HepG2 (cell line): Measurements from ENCODE around the gene NFKB2. TPM values are rescaled to one million over a fixed set of nuclear protein-coding genes. Genes with fewer than 3 reads are reported as not detected.
A peak's percentile ranks its signal among the peaks of the same experiment; 100 is the strongest.

Source experiments
- ASH2L ChIP-seq: fragments of 300-600, 200-600 bp; sonication (generic); IDR thresholded peaks from 2 replicates; pipeline ENCODE4 v1.7.0; 2017; ENCODE audit warnings: low read depth, mild to moderate bottlenecking, moderate library complexity, mixed read lengths, low read length; ENCODE audit not compliant: insufficient read length
- CAMTA2 ChIP-seq: sonication (generic); formaldehyde crosslinking; IDR thresholded peaks from 2 replicates; pipeline ENCODE4 v1.4.0; 2020; ENCODE audit warnings: mild to moderate bottlenecking, missing genetic modification reagents, borderline replicate concordance
- FOSL2 ChIP-seq: sonication (generic); formaldehyde crosslinking; IDR thresholded peaks from 2 replicates; pipeline ENCODE4 v1.4.0; 2020; ENCODE audit warnings: missing genetic modification reagents
- MATR3 ChIP-seq: sonication (generic); formaldehyde crosslinking; IDR thresholded peaks from 2 replicates; pipeline ENCODE4 v1.4.0; 2020; ENCODE audit warnings: missing genetic modification reagents
- MEF2D ChIP-seq: sonication (generic); formaldehyde crosslinking; IDR thresholded peaks from 2 replicates; pipeline ENCODE4 v1.5.1; 2020; ENCODE audit warnings: mild to moderate bottlenecking, missing genetic modification reagents
- RAD21 ChIP-seq: fragments of 450-650 bp; formaldehyde crosslinking; IDR thresholded peaks from 2 replicates; pipeline ENCODE4 v1.5.0; 2020; ENCODE audit warnings: mild to moderate bottlenecking
- SRY ChIP-seq: sonication (generic); formaldehyde crosslinking; IDR thresholded peaks from 2 replicates; pipeline ENCODE4 v1.8.0; 2022; ENCODE audit warnings: mild to moderate bottlenecking, missing genetic modification reagents
- U2AF2 ChIP-seq: fragments of 200-400 bp; formaldehyde crosslinking; IDR thresholded peaks from 2 replicates; pipeline ENCODE4 v1.6.1; 2017; ENCODE audit warnings: low read depth, mild to moderate bottlenecking, low read length
- ZFP90 ChIP-seq: sonication (generic); formaldehyde crosslinking; IDR thresholded peaks from 2 replicates; pipeline ENCODE4 v1.8.0; 2022; ENCODE audit warnings: missing genetic modification reagents, mild to moderate bottlenecking, inconsistent platforms, borderline replicate concordance
- ZNF761 ChIP-seq: sonication (generic); formaldehyde crosslinking; conservative IDR thresholded peaks from 2 replicates; pipeline ENCODE4 v1.4.0; 2020; ENCODE audit warnings: mild to moderate bottlenecking, missing genetic modification reagents
- ZNF777 ChIP-seq: sonication (generic); formaldehyde crosslinking; IDR thresholded peaks from 2 replicates; pipeline ENCODE4 v1.4.0; 2020; ENCODE audit warnings: missing genetic modification reagents
- polyA plus RNA-seq, 8 experiments: library from polyadenylated mRNA; depleted of rRNA in 3 of 8; stranded (reverse) in 7 of 8; unstranded in 1 of 8; fragments of >200 nt; fragmentation: Illumina TruSeq in 4 of 8; extraction: Trizol in 4 of 8; gene quantifications; 2 replicates each; pipeline versions ENCODE4 v1.2.1 to v1.2.3, GENCODE V29; 2011 to 2016; ENCODE audit warnings: low read depth in 4 of 8, missing spikeins in 1 of 8, mixed read lengths in 1 of 8; ENCODE audit not compliant: insufficient read depth in 1 of 8
- total RNA-seq, 5 experiments: library from RNA; depleted of rRNA; stranded (reverse); fragments of >200 nt; fragmentation: Illumina TruSeq; extraction: Trizol; gene quantifications; 2 replicates each; pipeline ENCODE4 v1.2.3, GENCODE V29; 2016; ENCODE audit warnings: low read depth in 1 of 5
- TF ChIP-seq, protein P1 (sequence below), 2 experiments: sonication (generic) in 1 of 2; formaldehyde crosslinking in 1 of 2; IDR thresholded peaks; 2 replicates each; pipeline versions ENCODE4 v1.4.0 to v1.6.1; 2016 to 2020; ENCODE audit warnings: borderline replicate concordance in 1 of 2, low read depth in 1 of 2, mild to moderate bottlenecking in 1 of 2, missing genetic modification reagents in 1 of 2
- TF ChIP-seq, protein P2 (sequence below): sonication (generic); formaldehyde crosslinking; conservative IDR thresholded peaks from 2 replicates; pipeline ENCODE4 v1.5.0; 2020; ENCODE audit warnings: missing genetic modification reagents
- TF ChIP-seq, protein P3 (sequence below): sonication (generic); formaldehyde crosslinking; IDR thresholded peaks from 2 replicates; pipeline ENCODE4 v1.4.0; 2020; ENCODE audit warnings: missing genetic modification reagents
- TF ChIP-seq, protein P4 (sequence below): sonication (generic); formaldehyde crosslinking; IDR thresholded peaks from 2 replicates; pipeline ENCODE4 v1.8.1; 2022; ENCODE audit warnings: mild to moderate bottlenecking, missing genetic modification reagents

Gene NFKB2
- total and polyA plus RNA-seq, 2 of the 13 experiments (the other 11 are each of a cell fraction or from before 2014, with no cell fraction given), result 7.7 to 12.5 TPM

DNA sequence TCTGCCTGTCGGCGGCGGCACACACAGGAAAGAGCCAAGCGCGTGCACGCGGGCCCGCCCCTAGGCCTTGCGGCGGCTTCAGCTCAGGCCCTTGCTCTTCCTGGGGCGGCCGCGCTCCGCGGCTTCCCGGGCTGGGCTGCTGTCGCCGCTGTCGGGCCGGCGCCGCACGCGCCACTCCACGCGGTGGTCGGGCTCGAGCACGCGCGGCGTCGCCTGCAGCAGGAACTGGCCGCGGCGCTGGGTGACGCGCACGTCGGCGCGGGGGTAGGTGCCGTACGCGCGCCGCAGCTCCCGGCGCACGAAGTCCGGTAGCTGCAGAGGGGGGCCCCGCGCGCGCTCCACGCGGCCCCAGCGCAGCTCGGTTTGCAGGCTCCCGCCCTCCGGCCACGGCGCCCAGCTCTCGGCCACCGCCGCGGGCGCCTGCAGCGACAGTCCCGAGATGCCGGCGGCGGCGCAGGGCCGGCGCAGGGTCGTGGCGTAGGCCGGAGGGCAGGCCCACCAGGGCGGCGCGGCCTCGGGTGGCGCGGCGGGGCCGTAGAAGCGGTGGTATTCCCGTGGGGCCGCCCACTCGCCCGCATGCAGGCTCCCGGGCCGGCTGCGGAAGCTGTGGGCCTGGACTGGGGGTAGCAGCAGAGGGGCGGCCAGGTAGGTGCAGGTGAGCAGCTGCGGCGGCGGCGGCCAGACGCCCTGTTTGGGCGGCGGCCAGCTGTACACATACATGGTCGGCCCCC lies 55.0 kb downstream of the NFKB2 start (continued):
- TF ChIP-seq, protein P1, sequence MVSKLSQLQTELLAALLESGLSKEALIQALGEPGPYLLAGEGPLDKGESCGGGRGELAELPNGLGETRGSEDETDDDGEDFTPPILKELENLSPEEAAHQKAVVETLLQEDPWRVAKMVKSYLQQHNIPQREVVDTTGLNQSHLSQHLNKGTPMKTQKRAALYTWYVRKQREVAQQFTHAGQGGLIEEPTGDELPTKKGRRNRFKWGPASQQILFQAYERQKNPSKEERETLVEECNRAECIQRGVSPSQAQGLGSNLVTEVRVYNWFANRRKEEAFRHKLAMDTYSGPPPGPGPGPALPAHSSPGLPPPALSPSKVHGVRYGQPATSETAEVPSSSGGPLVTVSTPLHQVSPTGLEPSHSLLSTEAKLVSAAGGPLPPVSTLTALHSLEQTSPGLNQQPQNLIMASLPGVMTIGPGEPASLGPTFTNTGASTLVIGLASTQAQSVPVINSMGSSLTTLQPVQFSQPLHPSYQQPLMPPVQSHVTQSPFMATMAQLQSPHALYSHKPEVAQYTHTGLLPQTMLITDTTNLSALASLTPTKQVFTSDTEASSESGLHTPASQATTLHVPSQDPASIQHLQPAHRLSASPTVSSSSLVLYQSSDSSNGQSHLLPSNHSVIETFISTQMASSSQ (IDR thresholded peaks at IDR 0.05; ENCODE audit: low read depth), result no peak
- TF ChIP-seq, protein P1 (CRISPR knock-in tag; IDR thresholded peaks at IDR 0.05; ENCODE audit: borderline replicate concordance), result peak; percentile 60; the same call in 1 of the 2 replicates
- TF ChIP-seq ZFP90, result no peak; the same call in 1 of the 2 replicates
- TF ChIP-seq, protein P2, sequence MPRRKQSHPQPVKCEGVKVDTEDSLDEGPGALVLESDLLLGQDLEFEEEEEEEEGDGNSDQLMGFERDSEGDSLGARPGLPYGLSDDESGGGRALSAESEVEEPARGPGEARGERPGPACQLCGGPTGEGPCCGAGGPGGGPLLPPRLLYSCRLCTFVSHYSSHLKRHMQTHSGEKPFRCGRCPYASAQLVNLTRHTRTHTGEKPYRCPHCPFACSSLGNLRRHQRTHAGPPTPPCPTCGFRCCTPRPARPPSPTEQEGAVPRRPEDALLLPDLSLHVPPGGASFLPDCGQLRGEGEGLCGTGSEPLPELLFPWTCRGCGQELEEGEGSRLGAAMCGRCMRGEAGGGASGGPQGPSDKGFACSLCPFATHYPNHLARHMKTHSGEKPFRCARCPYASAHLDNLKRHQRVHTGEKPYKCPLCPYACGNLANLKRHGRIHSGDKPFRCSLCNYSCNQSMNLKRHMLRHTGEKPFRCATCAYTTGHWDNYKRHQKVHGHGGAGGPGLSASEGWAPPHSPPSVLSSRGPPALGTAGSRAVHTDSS (CRISPR knock-in tag), result no peak
- TF ChIP-seq U2AF2, result no peak
- peak; percentile 49 for TF ChIP-seq ASH2L
- no peak; the same call in 1 of the 2 replicates for TF ChIP-seq ZNF761 (CRISPR knock-in tag)
- peak; percentile 92; the same call in 1 of the 2 replicates for TF ChIP-seq SRY (CRISPR knock-in tag)
- TF ChIP-seq, protein P3, sequence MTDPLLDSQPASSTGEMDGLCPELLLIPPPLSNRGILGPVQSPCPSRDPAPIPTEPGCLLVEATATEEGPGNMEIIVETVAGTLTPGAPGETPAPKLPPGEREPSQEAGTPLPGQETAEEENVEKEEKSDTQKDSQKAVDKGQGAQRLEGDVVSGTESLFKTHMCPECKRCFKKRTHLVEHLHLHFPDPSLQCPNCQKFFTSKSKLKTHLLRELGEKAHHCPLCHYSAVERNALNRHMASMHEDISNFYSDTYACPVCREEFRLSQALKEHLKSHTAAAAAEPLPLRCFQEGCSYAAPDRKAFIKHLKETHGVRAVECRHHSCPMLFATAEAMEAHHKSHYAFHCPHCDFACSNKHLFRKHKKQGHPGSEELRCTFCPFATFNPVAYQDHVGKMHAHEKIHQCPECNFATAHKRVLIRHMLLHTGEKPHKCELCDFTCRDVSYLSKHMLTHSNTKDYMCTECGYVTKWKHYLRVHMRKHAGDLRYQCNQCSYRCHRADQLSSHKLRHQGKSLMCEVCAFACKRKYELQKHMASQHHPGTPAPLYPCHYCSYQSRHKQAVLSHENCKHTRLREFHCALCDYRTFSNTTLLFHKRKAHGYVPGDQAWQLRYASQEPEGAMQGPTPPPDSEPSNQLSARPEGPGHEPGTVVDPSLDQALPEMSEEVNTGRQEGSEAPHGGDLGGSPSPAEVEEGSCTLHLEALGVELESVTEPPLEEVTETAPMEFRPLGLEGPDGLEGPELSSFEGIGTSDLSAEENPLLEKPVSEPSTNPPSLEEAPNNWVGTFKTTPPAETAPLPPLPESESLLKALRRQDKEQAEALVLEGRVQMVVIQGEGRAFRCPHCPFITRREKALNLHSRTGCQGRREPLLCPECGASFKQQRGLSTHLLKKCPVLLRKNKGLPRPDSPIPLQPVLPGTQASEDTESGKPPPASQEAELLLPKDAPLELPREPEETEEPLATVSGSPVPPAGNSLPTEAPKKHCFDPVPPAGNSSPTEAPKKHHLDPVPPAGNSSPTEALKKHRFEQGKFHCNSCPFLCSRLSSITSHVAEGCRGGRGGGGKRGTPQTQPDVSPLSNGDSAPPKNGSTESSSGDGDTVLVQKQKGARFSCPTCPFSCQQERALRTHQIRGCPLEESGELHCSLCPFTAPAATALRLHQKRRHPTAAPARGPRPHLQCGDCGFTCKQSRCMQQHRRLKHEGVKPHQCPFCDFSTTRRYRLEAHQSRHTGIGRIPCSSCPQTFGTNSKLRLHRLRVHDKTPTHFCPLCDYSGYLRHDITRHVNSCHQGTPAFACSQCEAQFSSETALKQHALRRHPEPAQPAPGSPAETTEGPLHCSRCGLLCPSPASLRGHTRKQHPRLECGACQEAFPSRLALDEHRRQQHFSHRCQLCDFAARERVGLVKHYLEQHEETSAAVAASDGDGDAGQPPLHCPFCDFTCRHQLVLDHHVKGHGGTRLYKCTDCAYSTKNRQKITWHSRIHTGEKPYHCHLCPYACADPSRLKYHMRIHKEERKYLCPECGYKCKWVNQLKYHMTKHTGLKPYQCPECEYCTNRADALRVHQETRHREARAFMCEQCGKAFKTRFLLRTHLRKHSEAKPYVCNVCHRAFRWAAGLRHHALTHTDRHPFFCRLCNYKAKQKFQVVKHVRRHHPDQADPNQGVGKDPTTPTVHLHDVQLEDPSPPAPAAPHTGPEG (CRISPR knock-in tag), result 0 out of 2 replicates have a peak, but pooled peaks have one; percentile 51
- 0 out of 2 replicates have a peak, but pooled peaks have one; percentile 4 for TF ChIP-seq FOSL2 (CRISPR knock-in tag)
- no peak for TF ChIP-seq CAMTA2 (CRISPR knock-in tag)
- TF ChIP-seq RAD21, result peak; percentile 76
- no peak for TF ChIP-seq MEF2D (CRISPR knock-in tag)
- TF ChIP-seq MATR3 (CRISPR knock-in tag), result no peak
- peak; percentile 80; the same call in 1 of the 2 replicates for TF ChIP-seq ZNF777 (CRISPR knock-in tag)
- TF ChIP-seq, protein P4, sequence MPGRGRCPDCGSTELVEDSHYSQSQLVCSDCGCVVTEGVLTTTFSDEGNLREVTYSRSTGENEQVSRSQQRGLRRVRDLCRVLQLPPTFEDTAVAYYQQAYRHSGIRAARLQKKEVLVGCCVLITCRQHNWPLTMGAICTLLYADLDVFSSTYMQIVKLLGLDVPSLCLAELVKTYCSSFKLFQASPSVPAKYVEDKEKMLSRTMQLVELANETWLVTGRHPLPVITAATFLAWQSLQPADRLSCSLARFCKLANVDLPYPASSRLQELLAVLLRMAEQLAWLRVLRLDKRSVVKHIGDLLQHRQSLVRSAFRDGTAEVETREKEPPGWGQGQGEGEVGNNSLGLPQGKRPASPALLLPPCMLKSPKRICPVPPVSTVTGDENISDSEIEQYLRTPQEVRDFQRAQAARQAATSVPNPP, result peak; percentile 91
